Suprapubic skin (tissue), 4 donors: ENCODE results near the gene GFER.

ENCODE experiments used
- EP300 ChIP-seq: sonication (generic); formaldehyde crosslinking; IDR thresholded peaks from one replicate; pipeline ENCODE4 v1.6.1; 2017; ENCODE audit warnings: antibody characterized with exemption
- POLR2A ChIP-seq, 2 donors: fragments of 450-650 bp; IDR thresholded peaks; one replicate each; pipeline ENCODE4 v1.6.1; 2017; ENCODE audit warnings: antibody characterized with exemption in 2 of 2, mild to moderate bottlenecking in 2 of 2, moderate library complexity in 2 of 2
- POLR2AphosphoS5 ChIP-seq, 3 donors: sonication (generic); formaldehyde crosslinking; IDR thresholded peaks; one replicate each; pipeline ENCODE4 v1.6.1; 2017; ENCODE audit warnings: antibody characterized with exemption in 3 of 3
- TF ChIP-seq, protein P1 (sequence below), 2 donors: fragments of 200-600 bp in 1 of 2; fragments of 450-650 bp in 1 of 2; sonication (generic) in 1 of 2; IDR thresholded peaks; one replicate each; pipeline ENCODE4 v1.5.1; 2016 to 2019; ENCODE audit warnings: antibody characterized with exemption in 2 of 2, mild to moderate bottlenecking in 1 of 2, moderate library complexity in 1 of 2

DNA sequence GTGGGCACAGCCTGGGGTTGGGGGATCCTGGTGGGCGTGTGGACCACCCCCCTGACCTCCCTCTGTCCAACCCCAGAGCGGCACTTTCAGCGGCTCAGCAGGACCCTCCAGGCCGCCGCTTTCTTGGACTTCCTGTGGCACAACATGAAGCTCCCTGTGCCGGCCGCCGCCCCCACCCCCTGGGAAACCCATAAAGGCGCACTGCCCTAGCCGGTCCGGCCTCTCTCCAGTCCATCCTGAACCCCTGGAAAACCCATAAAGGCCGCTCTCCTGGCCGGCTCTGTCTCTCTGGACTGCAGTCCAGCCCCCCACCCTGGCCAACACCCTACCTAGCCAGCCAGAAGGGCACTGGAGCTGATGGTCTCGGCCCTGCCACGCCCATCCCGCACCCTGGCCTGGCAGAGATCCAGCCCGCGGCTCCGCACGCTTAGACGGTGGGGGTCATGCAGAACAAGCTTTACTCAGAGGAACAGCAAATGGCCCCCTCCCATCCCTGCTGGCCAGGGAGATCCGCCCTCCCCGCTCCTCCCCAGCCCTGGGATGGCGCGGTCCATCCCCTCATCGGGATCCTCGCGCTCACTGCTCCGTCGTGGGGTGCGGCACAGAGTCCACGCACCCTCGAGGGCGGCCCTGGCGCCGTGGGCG is 5.4 kb upstream of the GFER start:
- TF ChIP-seq, protein P1, sequence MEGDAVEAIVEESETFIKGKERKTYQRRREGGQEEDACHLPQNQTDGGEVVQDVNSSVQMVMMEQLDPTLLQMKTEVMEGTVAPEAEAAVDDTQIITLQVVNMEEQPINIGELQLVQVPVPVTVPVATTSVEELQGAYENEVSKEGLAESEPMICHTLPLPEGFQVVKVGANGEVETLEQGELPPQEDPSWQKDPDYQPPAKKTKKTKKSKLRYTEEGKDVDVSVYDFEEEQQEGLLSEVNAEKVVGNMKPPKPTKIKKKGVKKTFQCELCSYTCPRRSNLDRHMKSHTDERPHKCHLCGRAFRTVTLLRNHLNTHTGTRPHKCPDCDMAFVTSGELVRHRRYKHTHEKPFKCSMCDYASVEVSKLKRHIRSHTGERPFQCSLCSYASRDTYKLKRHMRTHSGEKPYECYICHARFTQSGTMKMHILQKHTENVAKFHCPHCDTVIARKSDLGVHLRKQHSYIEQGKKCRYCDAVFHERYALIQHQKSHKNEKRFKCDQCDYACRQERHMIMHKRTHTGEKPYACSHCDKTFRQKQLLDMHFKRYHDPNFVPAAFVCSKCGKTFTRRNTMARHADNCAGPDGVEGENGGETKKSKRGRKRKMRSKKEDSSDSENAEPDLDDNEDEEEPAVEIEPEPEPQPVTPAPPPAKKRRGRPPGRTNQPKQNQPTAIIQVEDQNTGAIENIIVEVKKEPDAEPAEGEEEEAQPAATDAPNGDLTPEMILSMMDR (IDR thresholded peaks at IDR 0.05) = no peak
- TF ChIP-seq POLR2AphosphoS5 (IDR thresholded peaks at IDR 0.05) (no peak), POLR2A (IDR thresholded peaks at IDR 0.05) (no peak), EP300 (no peak)
